Activated CD4-positive, alpha-beta T cell treated with anti-CD3 and anti-CD28 coated beads, Interleukin-10, Interleukin-2, amounts not matched to agents 100 ng/mL and 50 ng/mL, durations not matched to agents 16 hours and 8 hours (primary cell): Measurements from ENCODE around the gene PCMTD2.
"Not testable (repeated sequence)": the region's sequence is repeated elsewhere in the genome, so short reads cannot be mapped to it uniquely, and the experiment has no call there.

Experiments
- DNase-seq: peaks from one replicate; pipeline ENCODE4 v3.0.0-alpha.2; 2020

The PCMTD2 gene

GRCh38 chr20:64224351-64225170 lies 31.0 kb upstream of the PCMTD2 start:
- no peak for DNase-seq

GRCh38 chr20:64225171-64225595 lies 30.4 kb upstream of the PCMTD2 start:
- no peak for DNase-seq

- DNase-seq = no peak
Measured at GRCh38 chr20:64225828-64226598, 29.5 kb upstream of the PCMTD2 start.

DNA sequence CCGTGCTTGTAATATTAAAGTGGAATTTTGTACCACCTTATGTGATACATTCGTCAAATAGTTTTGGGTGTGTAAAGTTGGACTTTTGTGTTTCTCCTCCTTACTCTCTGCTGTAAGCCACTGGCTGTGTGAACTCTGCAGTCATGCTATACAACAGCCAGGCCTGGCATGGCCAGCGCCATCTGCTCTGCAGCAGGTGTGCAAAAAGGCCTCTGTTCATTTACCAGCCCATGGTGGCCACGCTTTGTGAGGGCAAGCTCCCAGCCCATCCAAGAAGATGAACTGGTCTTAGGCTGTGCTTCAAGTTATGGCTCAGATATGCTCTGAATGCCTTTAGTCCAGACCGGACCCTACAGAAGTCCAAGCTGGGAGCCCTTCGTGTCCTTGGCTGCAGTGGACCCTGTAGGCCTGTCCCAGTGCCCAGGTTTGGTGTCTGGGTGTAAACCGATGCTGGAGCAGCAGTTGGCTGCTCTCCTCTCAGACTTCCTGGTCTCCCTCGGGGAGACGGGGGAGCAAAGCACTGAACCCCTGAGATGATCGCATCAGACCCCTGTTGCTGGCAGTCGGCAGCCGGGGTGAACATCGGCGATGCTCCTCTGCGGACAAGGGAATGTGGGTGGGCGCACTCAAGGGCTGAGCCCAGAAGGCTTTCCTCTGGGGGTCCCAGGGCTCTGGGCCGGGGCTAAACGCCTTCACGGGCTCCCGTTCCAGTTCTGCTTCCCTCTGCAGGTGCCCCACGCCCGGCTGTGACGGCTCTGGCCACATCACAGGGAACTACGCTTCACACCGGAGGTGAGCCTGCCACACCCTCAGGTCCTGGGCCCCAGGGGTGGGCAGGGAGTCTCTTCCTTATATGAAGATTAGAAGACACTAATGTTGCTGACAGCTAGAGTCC lies 28.6 kb upstream of the PCMTD2 start:
- DNase-seq = no peak

DNA sequence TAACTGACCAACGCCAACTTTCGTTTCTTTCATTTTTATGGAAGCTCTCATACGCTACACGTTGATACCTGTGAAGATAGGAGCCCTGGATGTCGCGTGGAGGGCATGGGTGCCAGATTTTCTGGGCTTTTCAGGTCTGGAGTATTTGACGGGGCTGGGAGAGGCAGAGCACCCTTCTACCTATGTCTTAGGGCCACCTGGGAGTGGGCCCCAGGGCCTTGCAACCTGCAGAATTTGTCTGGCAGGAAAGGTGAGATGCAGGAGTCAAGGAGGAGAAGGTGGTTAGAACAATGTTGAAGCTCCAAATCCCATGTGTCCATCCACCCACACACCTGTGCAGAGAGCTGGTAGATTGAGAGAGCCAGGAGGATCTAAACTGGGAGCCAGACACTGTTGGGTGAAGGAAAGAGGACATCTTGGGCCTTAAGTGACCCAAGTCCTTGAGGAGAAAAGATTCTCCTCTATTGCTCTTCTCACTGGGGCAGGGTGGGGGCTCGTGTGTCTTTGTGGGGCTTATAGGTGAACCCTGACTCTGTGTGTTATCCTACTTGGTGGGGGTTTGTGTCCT lies 27.4 kb upstream of the PCMTD2 start:
- no peak for DNase-seq

- DNase-seq = no peak
Measured at GRCh38 chr20:64228751-64229506, 26.6 kb upstream of the PCMTD2 start.

- DNase-seq = no peak
Measured at GRCh38 chr20:64229507-64230061, 26.0 kb upstream of the PCMTD2 start.

DNA sequence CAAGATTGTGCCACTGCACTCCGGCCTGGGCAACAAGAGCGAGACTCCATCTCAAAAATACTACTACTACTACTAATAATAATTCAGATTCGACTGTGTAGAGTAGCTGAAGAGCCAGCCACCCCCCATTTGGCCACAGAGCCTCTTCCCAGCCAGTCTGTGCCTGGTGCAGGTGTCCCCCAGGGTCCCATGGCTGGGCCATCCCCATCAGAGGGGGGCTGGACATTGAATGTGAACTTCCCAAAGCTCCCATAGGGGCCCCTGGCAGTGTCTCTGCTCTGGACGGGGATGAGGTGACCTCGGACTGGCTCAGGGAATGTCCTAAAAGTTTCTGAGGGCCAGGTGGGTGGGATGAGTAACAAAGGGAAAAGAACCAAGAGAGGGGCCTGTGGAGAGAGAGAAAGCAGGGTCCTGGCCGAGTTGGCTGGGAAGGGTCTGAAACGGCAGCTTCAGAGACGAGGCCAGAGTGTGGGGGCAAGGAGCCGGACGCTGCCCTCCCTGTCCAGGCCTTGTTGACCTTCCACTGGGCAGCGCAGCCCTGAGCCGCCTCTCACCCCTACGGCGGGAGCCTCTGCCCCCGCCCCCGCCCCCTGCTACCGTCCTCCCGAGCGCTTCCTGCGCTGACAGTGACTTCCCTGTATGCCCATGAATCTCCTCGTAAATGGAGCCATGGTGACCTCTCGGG lies 24.9 kb upstream of the PCMTD2 start:
- no peak for DNase-seq

DNA sequence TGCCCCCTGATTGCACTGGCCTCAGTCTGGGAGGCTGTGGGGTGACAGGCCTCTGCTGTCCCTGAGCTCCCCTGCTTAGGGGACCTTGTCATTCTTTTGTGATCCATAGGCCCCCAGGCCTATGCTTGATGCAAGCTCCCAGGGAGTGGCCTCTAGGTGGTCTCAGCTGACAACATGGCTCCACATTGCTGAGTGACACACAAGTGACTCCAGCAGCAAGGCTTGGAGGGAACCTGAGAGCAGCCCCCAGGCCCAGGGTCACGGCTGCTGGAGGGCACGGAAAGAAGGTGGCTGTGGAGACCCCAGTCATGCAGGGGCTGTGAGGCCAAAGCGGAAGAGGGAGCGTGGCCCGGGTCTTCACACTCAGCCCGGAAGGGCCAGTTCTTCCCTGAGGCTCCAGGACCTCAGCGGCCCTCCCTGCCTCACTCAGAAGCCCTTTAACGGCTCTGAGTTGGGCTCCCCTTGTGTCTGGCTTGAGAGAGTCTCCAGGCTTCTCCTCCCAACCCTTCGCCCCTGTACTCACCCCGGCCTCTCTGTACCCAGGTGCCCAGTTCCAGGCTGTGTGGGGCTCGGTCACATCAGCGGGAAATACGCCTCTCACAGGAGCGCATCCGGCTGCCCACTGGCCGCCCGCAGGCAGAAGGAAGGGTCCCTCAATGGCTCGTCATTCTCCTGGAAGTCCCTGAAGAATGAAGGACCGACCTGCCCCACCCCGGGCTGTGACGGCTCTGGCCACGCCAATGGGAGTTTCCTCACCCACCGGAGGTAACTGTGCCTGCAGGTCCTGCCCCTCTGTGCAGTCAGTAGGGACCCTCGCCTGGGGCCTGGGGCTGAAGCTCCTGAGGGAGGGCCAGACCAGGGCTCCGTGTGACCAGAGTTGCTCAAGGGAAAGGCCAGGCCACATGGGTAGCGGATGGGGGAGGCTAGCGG lies 23.7 kb upstream of the PCMTD2 start:
- DNase-seq = no peak

- no peak for DNase-seq
Measured at GRCh38 chr20:64232794-64233193, 22.8 kb upstream of the PCMTD2 start.

DNA sequence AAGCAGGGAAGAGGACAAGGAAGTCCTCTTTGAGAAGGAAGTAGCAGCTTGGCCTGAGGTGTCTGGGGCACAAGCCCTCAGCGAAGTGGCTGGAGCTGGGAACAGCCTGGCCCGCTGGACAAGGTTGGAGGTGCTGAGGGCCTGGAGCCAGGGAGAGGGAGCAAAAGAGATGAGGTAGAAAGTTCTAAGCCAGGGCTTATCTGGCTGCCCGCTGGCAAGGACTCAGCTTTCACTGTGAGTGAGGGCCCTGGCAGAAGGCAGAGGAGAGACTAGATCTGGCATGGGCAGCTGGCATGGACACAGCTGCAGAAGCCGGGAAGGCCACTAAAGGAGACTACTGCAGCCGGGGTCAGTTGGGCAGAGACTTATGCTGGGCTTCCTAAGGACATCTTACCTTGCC lies 21.8 kb upstream of the PCMTD2 start:
- DNase-seq = no peak

GRCh38 chr20:64234291-64234791 lies 21.2 kb upstream of the PCMTD2 start:
- DNase-seq = no peak

GRCh38 chr20:64234921-64235565 lies 20.5 kb upstream of the PCMTD2 start:
- not testable (repeated sequence) for DNase-seq

DNA sequence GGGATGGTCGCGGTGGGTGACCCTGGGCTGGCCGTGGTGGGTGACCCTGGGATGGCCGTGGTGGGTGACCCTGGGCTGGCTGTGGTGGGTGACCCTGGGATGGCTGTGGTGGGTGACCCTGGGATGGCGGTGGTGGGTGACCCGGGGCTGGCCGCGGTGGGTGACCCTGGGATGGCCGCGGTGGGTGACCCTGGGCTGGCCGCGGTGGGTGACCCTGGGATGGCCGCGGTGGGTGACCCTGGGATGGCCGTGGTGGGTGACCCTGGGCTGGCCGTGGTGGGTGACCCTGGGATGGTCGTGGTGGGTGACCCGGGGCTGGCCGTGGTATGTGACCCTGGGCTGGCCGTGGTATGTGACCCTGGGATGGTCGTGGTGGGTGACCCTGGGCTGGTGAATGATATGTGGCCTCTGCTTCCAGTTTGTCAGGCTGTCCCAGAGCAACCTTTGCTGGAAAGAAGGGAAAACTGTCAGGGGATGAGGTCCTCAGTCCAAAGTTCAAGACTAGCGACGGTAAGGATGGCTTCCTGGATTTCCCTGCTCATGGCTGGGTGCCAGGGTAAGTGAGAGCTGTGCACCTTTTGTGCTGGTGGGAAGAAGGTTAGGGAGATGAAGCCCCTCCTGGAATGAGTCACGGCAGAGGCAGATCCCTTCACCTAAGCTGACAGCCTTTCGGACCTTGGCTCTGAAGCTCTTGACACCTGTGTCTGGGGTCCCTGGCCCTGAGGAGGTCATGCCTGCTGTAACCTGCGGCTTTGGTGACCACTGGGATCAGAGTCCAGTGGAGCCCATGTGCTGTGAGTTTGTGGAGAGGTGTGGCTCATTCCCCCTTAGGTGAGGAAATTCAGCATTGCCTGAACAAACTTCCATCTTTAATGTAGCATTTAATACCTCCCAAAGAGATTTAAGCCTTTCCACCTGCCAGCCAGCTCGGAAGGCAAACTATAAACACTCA lies 19.1 kb upstream of the PCMTD2 start:
- no peak for DNase-seq

DNA sequence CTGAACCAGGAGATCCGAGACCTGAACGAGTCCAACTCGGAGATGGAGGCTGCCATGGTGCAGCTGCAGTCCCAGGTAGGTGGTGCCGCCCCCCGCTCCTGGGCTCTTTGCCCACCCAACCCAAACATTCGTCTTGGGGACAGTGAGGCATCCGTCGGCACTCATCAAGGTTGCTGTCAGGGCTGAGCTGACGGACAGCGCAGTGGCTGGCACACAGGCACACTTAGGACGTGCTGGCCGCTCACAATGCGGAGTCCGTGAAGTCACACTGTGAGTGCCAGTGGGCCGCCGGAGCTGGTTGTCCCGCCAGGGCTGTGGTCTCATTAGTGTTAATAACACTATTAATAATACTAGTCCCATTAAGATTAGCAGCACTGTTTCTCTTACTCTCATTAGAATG lies 18.2 kb upstream of the PCMTD2 start:
- no peak for DNase-seq

- DNase-seq = no peak
Measured at GRCh38 chr20:64238115-64238825, 17.3 kb upstream of the PCMTD2 start.

GRCh38 chr20:64238851-64239387 lies 16.6 kb upstream of the PCMTD2 start:
- DNase-seq = no peak
